HepG2 (cell line): ENCODE results near the gene NXN. TPM values are rescaled to one million over a fixed set of nuclear protein-coding genes. Genes with fewer than 3 reads are reported as not detected.
A peak's percentile ranks its signal among the peaks of the same experiment; 100 is the strongest.

Source experiments
- ATAC-seq: fragments of 200-7000 bp; cut with Tn5 transposase; 3 replicates; pipeline ENCODE4 v1.9.1; 2020; ENCODE audit warnings: mild to moderate bottlenecking, moderate library complexity
- BruUV-seq: library from RNA; stranded (reverse); fragments of 400-500 nt; replicated peaks from 2 replicates; lab custom pipeline; 2021; lab: Mats Ljungman, UMichigan
- CTCF ChIA-PET: fragments of 300-600 bp; formaldehyde crosslinking; extraction: SDS; loops from one replicate; lab custom pipeline; 2021; ENCODE audit warnings: low total read pairs, inconsistent platforms, low intra/inter-chr PET ratio; lab: Yijun Ruan, JAX
- POLR2A ChIA-PET: fragments of 350-600 bp; sonication (Branson Sonifier 250); formaldehyde crosslinking; loops from one replicate; lab custom pipeline; 2020; ENCODE audit warnings: antibody characterized with exemption, inconsistent platforms; lab: Yijun Ruan, JAX
- DNase-seq: peaks from one replicate; pipeline ENCODE4 v3.0.0-alpha.2; 2015; ENCODE audit warnings: low spot score
- FAIRE-seq: peaks from 3 replicates; lab custom pipeline; 2011; peaks lifted over from hg19 to GRCh38; lab: Jason Lieb, UNC
- H2AFZ ChIP-seq: one replicate; pipeline ENCODE4 v1.6.1; 2011; ENCODE audit warnings: low read length, inconsistent platforms
- H3K27ac ChIP-seq: fragments of 300-600 bp; 3 replicates; pipeline ENCODE4 v1.8.0; 2011; ENCODE audit warnings: mixed run types, mild to moderate bottlenecking, mixed read lengths, low read length, inconsistent platforms; ENCODE audit not compliant: insufficient read depth; ENCODE audit errors: extremely low read length
- H3K27me3 ChIP-seq, 2 experiments: fragments of 200-600 bp in 1 of 2; 2 replicates in 1 of 2; 3 replicates in 1 of 2; pipeline versions ENCODE4 v1.6.0 to v1.8.0; 2011; ENCODE audit warnings: low read length in 2 of 2, mild to moderate bottlenecking in 2 of 2, moderate library complexity in 2 of 2, inconsistent platforms in 1 of 2; ENCODE audit not compliant: insufficient read depth in 2 of 2, control insufficient read depth in 1 of 2
- H3K36me3 ChIP-seq, 2 experiments: fragments of 200-600 bp in 1 of 2; replicated peaks in 1 of 2; 2 replicates in 1 of 2; 3 replicates in 1 of 2; pipeline versions ENCODE4 v1.5.1 to v1.8.0; 2011; ENCODE audit warnings: low read length in 2 of 2, inconsistent platforms in 1 of 2; ENCODE audit not compliant: insufficient read depth in 2 of 2, control insufficient read depth in 1 of 2
- H3K4me1 ChIP-seq: 2 replicates; pipeline ENCODE4 v1.5.1; 2012; ENCODE audit warnings: low read length, inconsistent platforms; ENCODE audit not compliant: insufficient read depth
- H3K4me2 ChIP-seq: 2 replicates; pipeline ENCODE4 v1.6.0; 2011; ENCODE audit warnings: low read depth, low read length, inconsistent platforms
- H3K4me3 ChIP-seq, 3 experiments: fragments of 200-600 bp in 1 of 3; sonication (generic), shearing (Covaris generic) in 1 of 3; replicated peaks in 1 of 3; 2 replicates each; pipeline ENCODE4 v1.5.1; 2011 to 2016; ENCODE audit warnings: low read length in 3 of 3, inconsistent platforms in 2 of 3, low read depth in 2 of 3, mild to moderate bottlenecking in 2 of 3, control low read depth in 1 of 3, mixed read lengths in 1 of 3; ENCODE audit not compliant: insufficient read depth in 1 of 3
- H3K79me2 ChIP-seq: one replicate; pipeline ENCODE4 v1.6.1; 2011; ENCODE audit warnings: low read length, inconsistent platforms; ENCODE audit not compliant: insufficient read depth
- H3K9ac ChIP-seq: 2 replicates; pipeline ENCODE4 v1.6.0; 2011; ENCODE audit warnings: mild to moderate bottlenecking, low read depth, low read length, inconsistent platforms; ENCODE audit not compliant: insufficient read depth
- H3K9me3 ChIP-seq: 2 replicates; pipeline ENCODE4 v1.5.1; 2012; ENCODE audit warnings: mild to moderate bottlenecking, low read length
- H4K20me1 ChIP-seq: 2 replicates; pipeline ENCODE4 v1.6.0; 2011; ENCODE audit warnings: inconsistent platforms, mild to moderate bottlenecking, low read length, moderate library complexity; ENCODE audit not compliant: insufficient read depth
- CBFB ChIP-seq: sonication (generic); formaldehyde crosslinking; IDR thresholded peaks from 2 replicates; pipeline ENCODE4 v1.4.0; 2020; ENCODE audit warnings: missing genetic modification reagents
- CSRNP1 ChIP-seq: sonication (generic); formaldehyde crosslinking; IDR thresholded peaks from 2 replicates; pipeline ENCODE4 v1.8.1; 2023; ENCODE audit warnings: mild to moderate bottlenecking, missing genetic modification reagents
- FUBP1 ChIP-seq: sonication (generic); formaldehyde crosslinking; IDR thresholded peaks from 2 replicates; pipeline ENCODE4 v1.5.1; 2020; ENCODE audit warnings: missing genetic modification reagents, mild to moderate bottlenecking, borderline replicate concordance
- HIVEP1 ChIP-seq: sonication (generic); formaldehyde crosslinking; IDR thresholded peaks from 2 replicates; pipeline ENCODE4 v1.4.0; 2020; ENCODE audit warnings: mild to moderate bottlenecking, missing genetic modification reagents
- NCOA2 ChIP-seq: sonication (generic); formaldehyde crosslinking; IDR thresholded peaks from 2 replicates; pipeline ENCODE4 v1.8.0; 2022; ENCODE audit warnings: inconsistent platforms
- NR2F2 ChIP-seq: IDR thresholded peaks from 2 replicates; pipeline ENCODE4 v1.6.1; 2012; ENCODE audit warnings: low read depth, inconsistent platforms, borderline replicate concordance
- SOX6 ChIP-seq, 2 experiments: fragments of 450-650 bp in 1 of 2; sonication (generic) in 1 of 2; formaldehyde crosslinking in 1 of 2; IDR thresholded peaks; 2 replicates each; pipeline versions ENCODE4 v1.4.0 to v1.6.1; 2017 to 2020; ENCODE audit warnings: antibody characterized with exemption in 1 of 2, mild to moderate bottlenecking in 1 of 2, missing genetic modification reagents in 1 of 2
- TBP ChIP-seq: sonication (generic); formaldehyde crosslinking; IDR thresholded peaks from 2 replicates; pipeline ENCODE4 v1.5.0; 2020; ENCODE audit warnings: missing genetic modification reagents
- THRA ChIP-seq: sonication (generic); formaldehyde crosslinking; IDR thresholded peaks from 2 replicates; pipeline ENCODE4 v1.4.0; 2020; ENCODE audit warnings: missing genetic modification reagents, borderline replicate concordance
- ZBTB49 ChIP-seq: sonication (generic); formaldehyde crosslinking; IDR thresholded peaks from 2 replicates; pipeline ENCODE4 v1.4.0; 2020; ENCODE audit warnings: missing genetic modification reagents, borderline replicate concordance
- ZNF724P ChIP-seq: sonication (generic); formaldehyde crosslinking; IDR thresholded peaks from 2 replicates; pipeline ENCODE4 v1.8.0; 2022; ENCODE audit warnings: missing genetic modification reagents, borderline replicate concordance
- ZNF75D ChIP-seq: sonication (generic); formaldehyde crosslinking; IDR thresholded peaks from 2 replicates; pipeline ENCODE4 v1.8.1; 2023; ENCODE audit warnings: missing genetic modification reagents, mild to moderate bottlenecking, borderline replicate concordance
- ZNF773 ChIP-seq: sonication (generic); formaldehyde crosslinking; IDR thresholded peaks from 2 replicates; pipeline ENCODE4 v1.4.0; 2020; ENCODE audit warnings: missing genetic modification reagents, borderline replicate concordance
- ZNF782 ChIP-seq: sonication (generic); formaldehyde crosslinking; IDR thresholded peaks from 2 replicates; pipeline ENCODE4 v1.4.0; 2020; ENCODE audit warnings: missing genetic modification reagents, mild to moderate bottlenecking, borderline replicate concordance
- WGBS: methylation state at CpG from one replicate; pipeline ENCODE4 v1.1.6; 2017; ENCODE audit warnings: low lambda C conversion rate; 5-methylcytosine and 5-hydroxymethylcytosine counted together
- in situ Hi-C: cut with HindIII; loops from 2 replicates; pipeline ENCODE4 v1.10.0; 2017; ENCODE audit warnings: low pct_unique_long_range_greater_than_20kb; ENCODE audit not compliant: extremely low pct_ligation_motif_present
- intact Hi-C: fragments of 100-400 bp; cut with micrococcal nuclease; formaldehyde crosslinking; loops from one replicate; pipeline ENCODE4 v1.10.0; 2022; ENCODE audit not compliant: unreplicated experiment
- polyA plus RNA-seq, 8 experiments: library from polyadenylated mRNA; depleted of rRNA in 3 of 8; stranded (reverse) in 7 of 8; unstranded in 1 of 8; fragments of >200 nt; fragmentation: Illumina TruSeq in 4 of 8; extraction: Trizol in 4 of 8; gene quantifications; 2 replicates each; pipeline versions ENCODE4 v1.2.1 to v1.2.3, GENCODE V29; 2011 to 2016; ENCODE audit warnings: low read depth in 4 of 8, missing spikeins in 1 of 8, mixed read lengths in 1 of 8; ENCODE audit not compliant: insufficient read depth in 1 of 8
- total RNA-seq, 5 experiments: library from RNA; depleted of rRNA; stranded (reverse); fragments of >200 nt; fragmentation: Illumina TruSeq; extraction: Trizol; gene quantifications; 2 replicates each; pipeline ENCODE4 v1.2.3, GENCODE V29; 2016; ENCODE audit warnings: low read depth in 1 of 5

Gene NXN
- total and polyA plus RNA-seq, 2 of the 13 experiments (the other 11 are each of a cell fraction or from before 2014, with no cell fraction given), result 22.2 to 24.3 TPM

GRCh38 chr17:933312-934073 is 46.1 kb downstream of the NXN start (continued):
- TF ChIP-seq ZNF75D, result no peak
- TF ChIP-seq SOX6 (IDR thresholded peaks at IDR 0.05), result no peak
- peak; percentile 84 for TF ChIP-seq SOX6 (CRISPR knock-in tag; IDR thresholded peaks at IDR 0.05)
- TF ChIP-seq TBP (CRISPR knock-in tag), result no peak
- TF ChIP-seq CBFB (CRISPR knock-in tag), result 0 out of 2 replicates have a peak, but pooled peaks have one; percentile 43
- TF ChIP-seq NCOA2, result peak; percentile 32; the same call in 1 of the 2 replicates
- no peak for TF ChIP-seq ZNF773 (CRISPR knock-in tag)

- Histone ChIP-seq H3K4me1 (peaks cover 78% of the 10 kb centered on the region), H3K27me3 (no peaks in the 10 kb centered on the region), H3K27ac (peak overlapping the region; percentile 8), H3K4me2 (peak overlapping the region; percentile 58), H3K36me3 (no peaks in the 10 kb centered on the region; a peak in 1 of 5 replicates), H2AFZ (no peak overlapping the region), H3K9me3 (no peaks in the 10 kb centered on the region), H3K4me3 (0 out of 6 replicates have a peak overlapping the region, but pooled peaks of 1 of the 3 experiments have one; percentile 4), H3K79me2 (peaks cover 14% of the 10 kb centered on the region), H4K20me1 (no peaks in the 10 kb centered on the region), H3K9ac (no peak overlapping the region)
- peak; percentile 96 for FAIRE-seq
- BruUV-seq, result no TSS peak
- intact Hi-C loops, result loop anchor here (1.0 kb wide), 1 partner anchor 47 kb away; no protein-coding TSS in a partner anchor
- POLR2A ChIA-PET, result interaction anchor here (0.8 to 2.1 kb wide), 5 partner anchors 16 to 50 kb away, joined by 3 to 11 read pairs (median 4); partner anchors contain the start of gene NXN
- in situ Hi-C loops, result no loop called here
- 8% methylated on average over 9 of the region's 9 CpGs for WGBS
- DNase-seq, result peak; percentile 98
- peak; percentile 81 for ATAC-seq
- CTCF ChIA-PET, result no interaction called here
- peak; percentile 93 for TF ChIP-seq THRA (CRISPR knock-in tag)
- peak; percentile 52; the same call in 1 of the 2 replicates for TF ChIP-seq FUBP1 (CRISPR knock-in tag)
- peak; percentile 40; the same call in 1 of the 2 replicates for TF ChIP-seq CSRNP1 (CRISPR knock-in tag)
- TF ChIP-seq HIVEP1 (CRISPR knock-in tag), result no peak
- no peak; the same call in 1 of the 2 replicates for TF ChIP-seq ZBTB49 (CRISPR knock-in tag)
- TF ChIP-seq ZNF724P (CRISPR knock-in tag), result 0 out of 2 replicates have a peak, but pooled peaks have one; percentile 31
- peak; percentile 83; the same call in 1 of the 2 replicates for TF ChIP-seq NR2F2
- TF ChIP-seq ZNF782 (CRISPR knock-in tag), result no peak
Observed at GRCh38 chr17:930258-930657, 49.3 kb downstream of the NXN start.
